Endothelial cell (in vitro differentiated cells): ENCODE measurements around the gene FPR1. TPM values are rescaled to one million over a fixed set of nuclear protein-coding genes. Genes with fewer than 3 reads are reported as not detected.
"Not testable (repeated sequence)": the region's sequence is repeated elsewhere in the genome, so short reads cannot be mapped to it uniquely, and the experiment has no call there.

Experiments used
- DNase-seq: peaks from one replicate; pipeline ENCODE4 v3.0.0; 2021; ENCODE audit warnings: low spot score
- H3K27ac Mint-ChIP-seq: one replicate; pipeline ENCODE4 v1.8.0; 2021; ENCODE audit warnings: mixed read lengths, inconsistent platforms; ENCODE audit not compliant: unreplicated experiment
- H3K27me3 Mint-ChIP-seq: one replicate; pipeline ENCODE4 v1.8.0; 2021; ENCODE audit warnings: mild to moderate bottlenecking, moderate library complexity, mixed read lengths, inconsistent platforms; ENCODE audit not compliant: unreplicated experiment
- H3K36me3 Mint-ChIP-seq: one replicate; pipeline ENCODE4 v1.8.0; 2021; ENCODE audit warnings: mild to moderate bottlenecking, low read depth, mixed read lengths, inconsistent platforms; ENCODE audit not compliant: unreplicated experiment
- H3K4me1 Mint-ChIP-seq: one replicate; pipeline ENCODE4 v1.8.0; 2021; ENCODE audit warnings: mild to moderate bottlenecking, mixed read lengths, inconsistent platforms; ENCODE audit not compliant: unreplicated experiment
- H3K4me3 Mint-ChIP-seq: one replicate; pipeline ENCODE4 v1.8.0; 2021; ENCODE audit warnings: mild to moderate bottlenecking, mixed read lengths, inconsistent platforms; ENCODE audit not compliant: unreplicated experiment
- H3K9me3 Mint-ChIP-seq: one replicate; pipeline ENCODE4 v1.8.0; 2021; ENCODE audit warnings: mixed read lengths, inconsistent platforms; ENCODE audit not compliant: unreplicated experiment
- CTCF ChIP-seq: fragments of 200-600 bp; sonication (generic); IDR thresholded peaks from one replicate; pipeline ENCODE4 v1.5.0; 2021; ENCODE audit warnings: antibody characterized with exemption; ENCODE audit not compliant: unreplicated experiment
- total RNA-seq: library from RNA; stranded (reverse); fragmentation: NEBNext Ultra II Directional; extraction: Animal tissue kit (Norgen Biotek cat#: 25700); gene quantifications from one replicate; pipeline ENCODE4 v1.2.1, GENCODE V29; 2021; ENCODE audit not compliant: unreplicated experiment

Gene FPR1
- total RNA-seq, 1 donor from 2014 or later: 0.67 TPM

GRCh38 chr19:51779703-51780102 lies 28.0 kb upstream of the FPR1 start:
- no peak for TF ChIP-seq CTCF
- Mint-ChIP-seq H3K4me1 (no peaks in the 10 kb centered on the region), H3K9me3 (no peaks in the 10 kb centered on the region), H3K36me3 (no peaks in the 10 kb centered on the region), H3K4me3 (no peak overlapping the region), H3K27ac (no peak overlapping the region), H3K27me3 (peaks cover 2% of the 10 kb centered on the region)
- DNase-seq: no peak

GRCh38 chr19:51779181-51779580 lies 27.5 kb upstream of the FPR1 start:
- H3K27ac Mint-ChIP-seq: no peak overlapping the region
- no peaks in the 10 kb centered on the region for H3K4me1 Mint-ChIP-seq
- no peak for DNase-seq
- no peak for TF ChIP-seq CTCF
- H3K4me3 Mint-ChIP-seq: no peak overlapping the region
- peaks cover 2% of the 10 kb centered on the region for H3K27me3 Mint-ChIP-seq
- H3K36me3 Mint-ChIP-seq: no peaks in the 10 kb centered on the region
- H3K9me3 Mint-ChIP-seq: no peaks in the 10 kb centered on the region

GRCh38 chr19:51777570-51778462 lies 26.1 kb upstream of the FPR1 start:
- peak; percentile 79 for TF ChIP-seq CTCF
- DNase-seq: peak; percentile 58
- peaks cover 2% of the 10 kb centered on the region for H3K27me3 Mint-ChIP-seq
- no peaks in the 10 kb centered on the region for H3K4me1 Mint-ChIP-seq
- no peaks in the 10 kb centered on the region for H3K36me3 Mint-ChIP-seq
- no peaks in the 10 kb centered on the region for H3K9me3 Mint-ChIP-seq
- H3K4me3 Mint-ChIP-seq: no peak overlapping the region
- no peak overlapping the region for H3K27ac Mint-ChIP-seq

GRCh38 chr19:51776561-51776960 lies 24.9 kb upstream of the FPR1 start:
- H3K9me3 Mint-ChIP-seq, H3K27ac Mint-ChIP-seq, H3K4me1 Mint-ChIP-seq, H3K36me3 Mint-ChIP-seq, DNase-seq, H3K27me3 Mint-ChIP-seq, H3K4me3 Mint-ChIP-seq: not testable (repeated sequence)

- H3K36me3 Mint-ChIP-seq: no peaks in the 10 kb centered on the region
- TF ChIP-seq CTCF: no peak
- no peaks in the 10 kb centered on the region for H3K4me1 Mint-ChIP-seq
- H3K4me3 Mint-ChIP-seq: no peak overlapping the region
- H3K27me3 Mint-ChIP-seq: peaks cover 2% of the 10 kb centered on the region
- DNase-seq: no peak
- H3K27ac Mint-ChIP-seq: no peak overlapping the region
- H3K9me3 Mint-ChIP-seq: peaks cover 4% of the 10 kb centered on the region
Observed at GRCh38 chr19:51772977-51773376, 21.3 kb upstream of the FPR1 start.
